Hematopoietic multipotent progenitor cell treated with erythropoietin and hydrocortisone succinate and interleukin-3 and kit ligand, for 4 days (in vitro differentiated cells): ENCODE results near the gene IZUMO4.

Experiments used
- DNase-seq: peaks from one replicate; pipeline ENCODE4 v3.0.0-alpha.2; 2015

The IZUMO4 gene

DNA sequence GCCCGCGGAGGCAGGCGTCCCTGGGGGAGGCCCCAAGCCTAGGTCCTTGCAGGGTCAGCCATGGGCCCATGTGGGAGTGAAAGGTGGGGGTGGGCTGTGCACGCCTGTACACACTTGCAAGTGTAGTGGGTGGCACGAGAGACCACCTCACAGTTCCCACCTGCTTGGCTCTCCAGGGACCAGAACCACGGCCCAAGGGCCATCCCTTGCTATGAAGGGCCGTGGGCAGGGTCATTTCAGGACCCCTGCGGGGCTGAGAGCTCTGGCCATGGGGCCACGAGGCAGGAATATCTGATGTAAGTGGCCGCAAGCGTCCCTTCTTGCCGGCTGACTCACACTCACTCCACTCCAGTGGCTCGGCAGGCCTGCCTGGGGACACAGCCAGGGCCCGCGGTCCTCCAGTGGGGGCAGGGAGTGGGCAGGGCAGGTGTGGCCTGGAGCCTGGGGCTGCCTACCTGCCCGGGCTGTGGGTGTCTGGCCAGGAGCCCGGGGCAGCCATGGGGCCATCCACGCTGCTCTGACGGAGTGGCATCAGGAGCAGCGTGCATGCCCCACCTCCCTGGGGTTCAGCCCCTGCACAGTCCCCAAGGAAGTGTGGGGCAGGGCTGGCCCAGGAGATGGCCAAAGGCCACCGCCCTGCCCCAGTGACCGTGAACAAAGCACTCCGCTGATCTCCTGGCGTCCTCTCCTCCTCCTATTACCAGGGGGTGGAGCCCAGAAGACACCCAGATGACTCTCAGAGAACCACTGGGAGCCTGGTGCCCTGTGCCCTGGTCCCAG is 37.1 kb upstream of the IZUMO4 start:
- DNase-seq, result peak; percentile 63

DNA sequence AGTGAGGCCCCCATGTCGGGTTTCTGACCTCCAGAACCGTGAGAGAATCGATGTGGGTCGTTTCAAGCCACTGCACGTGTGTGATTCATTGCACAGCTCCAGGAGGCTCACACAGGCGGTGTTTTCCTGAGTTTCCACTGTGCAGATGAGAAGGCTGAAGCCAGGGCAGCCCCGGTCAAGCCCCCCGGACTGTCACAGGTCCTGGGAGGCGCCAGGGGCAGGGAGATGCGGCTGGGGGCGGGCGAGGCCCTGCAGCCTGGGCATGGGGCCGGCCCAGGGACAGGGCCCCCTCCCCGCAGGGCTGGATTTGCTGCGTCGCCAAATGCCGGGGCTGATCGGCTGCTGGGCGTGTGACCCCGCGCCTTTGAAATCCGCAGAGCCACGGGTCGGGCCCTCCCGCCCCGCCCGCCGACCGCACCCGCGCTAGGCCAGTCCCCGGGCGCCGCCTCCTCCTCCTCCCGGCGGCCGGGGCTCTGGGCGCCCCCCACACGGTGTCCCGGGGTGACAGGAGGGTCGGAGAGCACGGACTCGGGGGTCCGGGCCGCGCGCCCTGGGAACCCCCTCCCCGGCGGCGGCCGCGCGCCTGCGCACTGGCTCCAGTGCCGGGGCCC is 35.7 kb upstream of the IZUMO4 start:
- DNase-seq, result peak; percentile 87

DNA sequence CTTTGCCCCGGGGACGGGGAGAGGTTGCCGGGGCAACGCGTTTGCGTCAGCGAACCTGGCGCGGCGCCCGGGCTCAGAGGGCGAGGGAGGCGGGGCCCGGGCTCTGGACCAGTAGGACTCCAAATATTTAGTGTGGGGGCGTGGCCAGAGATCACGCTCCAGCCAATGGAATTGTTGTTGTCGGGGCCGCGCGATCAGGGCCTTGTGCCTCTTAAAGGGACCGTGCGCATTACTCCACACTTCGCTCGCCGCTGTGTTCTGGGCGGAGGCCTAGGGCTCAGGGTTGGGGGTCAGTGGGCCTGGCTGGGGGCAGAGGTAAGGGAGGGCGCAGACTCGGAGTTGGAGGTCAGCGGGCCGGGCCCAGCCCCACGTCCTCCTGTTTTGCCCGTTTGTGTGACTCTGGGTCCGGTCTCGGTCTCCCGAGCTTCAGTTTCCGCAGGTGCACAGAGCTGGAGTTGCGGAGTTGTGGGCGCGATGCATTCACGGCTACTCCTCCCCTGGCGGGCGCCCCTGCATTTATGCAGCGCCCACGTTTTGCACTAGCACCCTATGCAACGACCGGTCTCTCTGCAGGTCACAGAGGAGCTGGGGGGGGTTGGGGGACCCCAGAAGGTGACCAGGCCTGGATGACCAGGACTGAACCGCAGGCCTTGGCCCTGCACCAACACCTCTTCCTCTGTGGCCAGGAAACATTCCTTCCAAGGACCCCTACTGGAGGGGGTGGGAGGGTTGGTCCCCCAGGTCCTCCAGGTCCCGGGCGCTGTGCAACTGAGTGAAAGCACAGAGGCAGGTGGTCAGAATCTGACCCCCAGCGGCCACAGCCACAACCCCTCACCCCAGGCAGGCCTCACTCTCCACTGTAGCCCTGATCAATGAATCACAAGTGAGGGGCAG is 35.0 kb upstream of the IZUMO4 start:
- peak; percentile 100 for DNase-seq

DNA sequence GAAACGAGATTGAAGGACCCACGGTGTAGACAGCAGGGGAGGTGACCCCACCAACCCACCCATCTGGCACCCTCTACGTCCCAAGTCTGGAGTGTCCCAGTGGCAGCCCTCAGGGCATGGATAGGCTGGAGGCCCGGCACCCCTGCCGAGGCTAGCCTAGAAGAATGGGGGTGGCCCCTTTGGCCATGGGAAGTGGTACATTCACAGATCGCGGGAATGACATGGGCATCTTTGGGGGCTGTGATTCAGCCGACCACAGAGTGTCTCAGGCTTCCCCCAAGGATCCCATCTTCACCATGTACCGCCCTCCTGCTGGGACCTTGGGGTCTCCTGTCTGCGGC is 34.4 kb upstream of the IZUMO4 start:
- no peak for DNase-seq

DNA sequence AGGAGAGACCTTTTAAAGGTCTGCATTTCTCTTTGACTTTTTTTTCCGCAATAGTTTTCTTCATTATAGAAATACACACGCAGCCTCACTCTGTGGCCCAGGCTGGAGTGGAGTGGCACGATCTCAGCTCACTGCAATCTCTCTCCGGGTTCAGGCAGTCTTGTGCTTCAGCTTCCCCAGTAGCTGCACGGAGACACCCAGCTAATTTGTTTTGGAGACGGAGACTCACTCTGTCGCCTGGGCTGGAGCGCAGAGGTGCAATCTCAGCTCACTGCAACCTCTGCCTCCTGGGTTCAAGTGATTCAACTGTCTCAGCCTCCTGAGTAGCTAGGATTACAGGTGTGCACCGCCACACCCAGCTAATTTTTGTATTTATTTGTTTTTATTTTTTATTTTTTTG is 33.9 kb upstream of the IZUMO4 start:
- DNase-seq, result no peak

DNA sequence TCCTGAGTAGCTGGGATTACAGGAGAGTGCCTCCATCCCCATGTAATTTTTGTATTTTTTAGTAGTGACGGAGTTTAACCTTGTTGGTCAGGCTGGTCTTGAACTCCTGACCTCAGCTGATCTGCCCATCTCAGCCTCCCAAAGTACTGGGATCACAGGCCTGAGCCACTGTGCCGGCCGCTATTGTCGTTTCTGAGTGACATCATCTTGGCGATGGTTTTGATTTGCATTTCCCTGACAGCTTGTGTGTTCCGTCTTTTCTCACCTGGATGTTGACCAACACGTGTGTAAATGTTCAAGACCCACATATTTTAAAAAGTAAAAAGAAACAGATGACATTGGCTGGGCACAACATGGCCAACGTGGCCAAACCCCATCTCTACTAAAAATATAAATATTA is 32.9 kb upstream of the IZUMO4 start:
- no peak for DNase-seq

DNA sequence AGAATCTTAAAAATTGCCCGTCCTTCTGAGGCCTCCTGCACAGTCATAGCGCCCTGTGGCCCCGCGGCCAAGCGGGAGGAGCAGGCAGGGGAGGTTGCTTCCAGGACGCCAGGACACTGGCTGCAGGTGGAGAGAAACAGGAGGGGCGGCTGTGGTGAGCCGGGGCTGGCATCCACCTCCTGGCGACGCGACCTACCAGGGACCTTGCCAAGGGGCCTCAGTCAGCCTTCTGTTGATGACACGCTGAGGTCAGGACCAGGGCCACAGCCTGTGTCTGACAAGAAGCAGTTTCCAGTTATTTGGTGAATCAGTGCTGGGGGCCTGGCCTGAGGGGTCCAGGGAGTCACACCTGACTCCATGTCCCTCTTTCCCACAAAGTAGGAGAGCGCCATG is 32.3 kb upstream of the IZUMO4 start:
- DNase-seq, result no peak

DNA sequence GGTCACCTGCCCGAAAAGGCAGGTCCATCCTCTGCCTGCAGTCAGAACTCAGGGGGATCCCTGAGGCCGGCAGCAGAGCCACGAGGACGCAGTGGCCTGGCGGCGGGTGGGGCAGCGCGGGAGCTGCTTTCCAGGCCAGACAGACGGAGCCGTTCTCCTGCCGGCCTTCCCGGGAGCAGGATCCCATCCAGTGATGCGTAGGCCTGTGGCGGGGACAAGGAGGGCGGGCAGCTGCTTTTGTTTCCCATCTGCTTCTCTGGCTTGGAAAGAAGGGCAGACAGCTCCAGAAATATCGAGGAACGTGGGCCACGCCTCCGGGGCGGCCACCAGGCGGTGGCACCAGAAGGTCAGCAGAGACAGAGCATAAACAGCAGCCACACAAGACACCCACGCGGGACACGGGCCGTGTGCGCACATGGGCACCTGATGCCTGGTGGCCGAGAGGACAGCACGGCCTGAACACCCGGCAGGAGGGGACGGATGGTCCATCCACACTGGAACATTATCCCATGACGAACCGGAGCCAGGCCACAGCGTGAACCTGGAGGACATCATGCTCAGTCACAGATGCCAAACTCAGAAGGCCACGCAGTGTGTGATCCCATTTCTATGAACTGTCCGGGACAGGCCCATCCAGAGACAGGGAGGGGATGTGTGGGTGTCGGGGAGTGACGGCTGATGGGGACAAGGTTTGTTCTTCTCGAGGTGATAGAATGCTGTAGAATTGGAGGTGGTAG is 31.8 kb upstream of the IZUMO4 start:
- no peak for DNase-seq

DNA sequence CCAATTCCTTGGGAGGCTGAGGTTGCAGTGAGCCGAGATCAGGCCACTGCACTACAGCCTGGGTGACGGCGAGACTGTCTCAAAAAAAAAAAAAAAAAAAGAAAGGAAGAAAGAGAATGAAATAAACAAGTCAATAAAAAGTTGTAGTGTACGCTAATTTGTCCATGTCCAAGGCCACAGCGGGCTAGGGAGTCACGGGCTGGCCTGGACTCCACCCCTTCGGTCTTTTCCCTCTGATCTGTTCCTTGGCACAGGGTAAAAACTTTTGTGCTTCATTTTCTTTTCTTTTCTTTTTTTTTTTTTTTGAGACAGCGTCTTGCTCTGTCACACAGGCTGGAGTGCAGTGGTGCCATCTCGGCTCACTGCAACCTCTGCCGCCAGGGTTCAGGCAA is 26.3 kb upstream of the IZUMO4 start:
- no peak for DNase-seq

DNA sequence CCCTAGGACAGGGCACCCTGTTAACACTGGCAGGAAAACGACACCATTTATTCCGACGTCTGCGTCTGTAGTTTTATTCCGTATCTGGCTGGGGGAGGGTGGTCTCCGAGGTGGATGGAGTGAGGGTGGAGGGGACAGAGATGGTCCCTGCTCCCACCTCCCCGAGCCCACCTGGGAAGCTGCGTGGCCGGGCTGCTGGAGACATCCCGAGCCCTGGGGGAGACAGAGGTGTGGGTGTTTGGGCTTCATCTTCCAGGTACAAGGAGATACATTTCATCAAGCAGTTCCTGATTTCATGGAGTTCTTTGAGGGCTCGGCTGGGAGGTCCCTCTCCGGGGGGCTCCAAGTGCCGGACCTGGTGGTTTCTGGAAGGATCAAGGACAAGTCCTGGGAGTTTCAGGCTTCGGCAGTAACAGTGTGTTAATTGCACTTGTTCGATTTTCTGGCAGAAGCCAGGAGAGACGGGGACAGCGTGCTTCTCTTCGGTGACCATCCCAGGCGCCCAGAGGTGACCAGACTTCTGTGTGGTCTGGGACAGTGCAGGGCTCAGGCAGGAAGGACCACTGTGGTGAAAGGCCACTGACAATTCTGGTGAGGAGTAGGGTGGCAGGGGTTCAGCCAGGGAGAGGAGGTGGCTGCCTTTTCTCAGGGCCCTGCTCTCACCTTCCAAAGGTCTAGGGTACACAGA is 25.6 kb upstream of the IZUMO4 start:
- DNase-seq, result no peak

DNA sequence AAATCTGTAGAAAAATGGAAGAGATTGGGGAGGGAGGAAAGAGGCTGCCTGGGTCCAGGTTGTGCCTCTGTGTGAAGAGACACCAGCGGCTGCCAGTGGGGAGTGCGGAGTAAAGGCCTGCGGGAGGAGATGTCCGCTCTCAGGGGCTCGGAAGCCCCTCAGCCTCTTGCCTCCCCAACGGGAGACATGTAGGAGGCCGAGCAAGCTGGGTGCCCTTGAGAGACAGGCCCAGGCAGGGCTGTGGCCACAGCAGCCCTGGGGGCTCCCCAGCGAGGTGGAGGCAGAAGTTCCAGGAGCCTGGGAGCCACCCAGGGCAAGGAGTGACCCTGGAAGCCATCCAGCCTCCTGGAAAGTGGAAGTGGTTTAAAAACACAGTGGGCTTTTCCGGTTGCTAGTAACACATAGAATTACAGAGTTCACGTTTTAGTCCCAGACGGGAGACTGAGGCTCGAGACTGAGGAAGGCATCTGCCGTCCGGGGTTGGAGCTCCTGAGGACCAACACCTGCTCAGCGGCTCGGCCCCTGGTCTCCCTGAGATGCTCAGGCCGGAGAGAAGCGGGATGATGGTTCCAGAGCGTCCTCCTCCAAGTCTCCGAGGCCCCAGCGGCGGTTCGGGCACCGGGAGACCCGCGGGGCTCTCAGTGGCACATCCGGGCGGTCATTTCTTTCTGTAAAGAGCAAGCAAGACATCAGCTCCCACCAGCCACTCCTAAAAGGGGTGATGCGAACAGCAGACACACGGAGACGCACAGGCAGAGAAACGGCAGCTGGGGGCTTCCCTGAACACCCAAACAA is 23.8 kb upstream of the IZUMO4 start:
- no peak for DNase-seq

DNA sequence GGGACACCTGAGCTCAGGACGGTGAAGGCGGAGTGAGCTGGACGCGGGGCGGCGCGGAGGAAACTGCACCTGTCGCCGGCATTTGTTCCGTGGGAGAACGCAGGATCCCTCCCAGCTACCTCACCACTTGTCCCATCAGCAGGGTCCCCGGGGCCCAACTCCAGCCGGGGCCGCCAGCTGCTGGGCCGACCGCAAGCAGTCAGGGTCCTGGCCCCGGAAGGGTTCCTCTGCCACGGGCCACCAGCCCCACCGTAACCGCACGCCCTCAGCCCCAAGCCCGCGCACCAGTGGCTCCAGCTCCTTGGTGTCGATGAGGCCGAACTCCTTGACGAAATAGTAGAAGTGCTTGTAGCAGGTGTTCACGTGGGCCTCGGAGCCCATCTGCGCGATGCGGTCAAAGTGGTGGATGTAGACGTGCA is 20.2 kb upstream of the IZUMO4 start:
- no peak for DNase-seq

DNA sequence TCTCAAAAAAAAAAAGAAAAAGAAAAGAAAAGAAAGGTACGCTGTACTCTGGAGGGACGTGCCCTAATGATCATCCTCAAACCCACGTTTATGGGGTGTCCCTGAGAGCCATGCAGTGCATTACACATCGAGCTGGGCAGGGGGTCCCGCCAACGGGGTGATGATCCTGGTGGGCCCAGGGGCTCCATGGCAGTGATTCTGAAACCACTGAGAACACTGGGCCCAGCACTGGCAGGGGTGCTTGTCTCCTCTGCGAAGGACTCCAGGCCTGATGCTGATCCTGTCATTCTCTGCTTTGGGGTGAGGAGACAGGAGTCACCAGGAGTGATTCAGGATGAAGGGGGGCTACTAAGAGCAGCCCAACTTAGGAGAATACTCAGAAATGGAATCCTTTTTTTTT is 19.3 kb upstream of the IZUMO4 start:
- DNase-seq, result no peak

DNA sequence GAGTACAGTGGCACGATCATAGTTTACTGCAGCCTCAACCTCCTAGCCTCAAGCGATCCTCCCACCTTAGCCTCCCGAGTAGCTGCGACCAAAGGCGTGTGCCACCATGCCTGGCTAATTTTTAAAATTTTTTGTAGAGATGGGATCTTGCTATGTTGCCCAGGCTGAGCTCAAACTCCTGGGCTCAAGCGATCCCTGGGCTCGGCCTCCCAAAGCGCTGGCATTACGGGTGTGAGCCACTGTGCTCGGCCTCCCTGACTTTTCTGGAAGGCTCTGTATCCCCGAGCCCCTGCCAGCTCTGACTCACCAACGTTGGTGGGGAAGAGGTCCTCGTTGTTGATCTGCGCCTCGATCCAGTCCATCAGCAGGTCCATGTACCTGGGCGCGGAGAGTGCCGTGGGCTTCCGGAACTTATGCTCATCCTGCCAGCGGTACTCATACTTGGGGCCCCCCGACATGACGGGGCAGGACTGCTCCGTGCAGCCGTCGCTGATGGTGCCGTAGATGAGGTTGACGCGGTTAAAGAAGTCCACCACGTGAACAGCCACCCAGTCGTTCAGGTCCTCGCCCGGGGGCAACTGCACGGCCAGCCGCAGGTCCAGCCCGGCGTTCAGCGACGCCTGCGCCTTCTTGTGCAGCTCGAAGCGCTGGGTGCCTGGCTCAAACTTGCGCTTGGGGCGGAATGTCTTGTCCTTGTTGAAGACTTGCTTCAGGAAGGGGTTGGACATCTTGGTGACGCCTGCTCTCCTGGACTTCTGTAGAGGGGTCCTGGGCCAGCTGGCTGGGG is 18.7 kb upstream of the IZUMO4 start:
- DNase-seq, result no peak

DNA sequence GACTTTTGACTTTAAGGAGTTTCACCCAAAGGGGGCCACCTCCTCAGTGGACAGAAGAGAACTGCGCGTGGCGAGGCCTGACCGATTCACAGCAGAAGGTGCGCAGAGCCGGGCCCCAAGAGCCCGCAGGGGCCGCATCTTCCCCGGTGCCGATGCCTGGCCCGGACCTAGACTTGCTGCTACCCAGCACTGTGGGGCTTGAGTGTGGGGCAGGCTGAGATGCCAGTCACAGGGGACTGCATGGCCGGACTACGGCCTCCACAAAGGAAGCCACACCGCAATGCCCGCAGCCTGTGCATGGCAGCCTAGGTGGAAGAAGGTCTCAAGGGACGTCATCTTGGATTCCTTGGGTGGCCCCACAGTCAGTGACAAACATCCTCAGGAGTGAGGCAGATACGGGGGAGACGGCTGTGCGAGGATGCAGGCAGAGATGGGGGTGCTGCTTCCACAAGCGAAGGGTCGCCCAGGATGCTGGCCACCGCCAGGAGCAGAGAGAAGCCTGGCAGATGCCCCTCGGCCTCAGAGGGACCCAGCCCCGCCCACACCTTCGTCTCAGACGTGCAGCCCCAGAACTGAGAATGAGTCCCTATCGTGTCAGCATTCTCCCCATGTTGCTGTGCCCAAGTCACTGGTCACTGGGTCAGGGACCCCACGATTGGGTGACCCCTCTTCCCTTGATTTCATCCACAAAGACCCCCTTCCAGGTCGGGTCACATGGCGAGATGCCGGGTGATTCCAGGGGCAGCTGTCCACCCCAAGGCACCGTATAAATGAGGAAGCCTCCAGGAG is 17.4 kb upstream of the IZUMO4 start:
- no peak for DNase-seq

DNA sequence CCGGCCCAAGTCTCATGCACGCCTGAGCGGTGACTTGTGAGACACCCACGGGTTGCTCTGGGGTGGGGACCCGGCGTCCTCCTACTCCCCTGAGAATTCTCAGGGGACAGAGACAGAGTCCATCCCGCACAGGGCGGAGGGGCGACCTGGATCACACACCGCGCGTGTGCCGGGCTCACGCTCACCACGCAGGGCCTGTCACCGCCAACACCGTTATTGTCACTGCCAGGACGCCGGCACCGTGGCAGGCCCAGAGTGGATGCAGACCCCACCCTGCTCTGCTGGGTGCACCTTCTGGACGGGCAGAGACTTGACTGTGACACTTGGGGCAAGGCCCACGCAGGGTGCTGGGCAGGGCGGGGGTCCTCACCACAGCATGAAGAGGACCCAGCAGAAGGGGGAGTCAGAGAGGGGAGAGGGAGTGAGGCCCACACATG is 16.8 kb upstream of the IZUMO4 start:
- no peak for DNase-seq

DNA sequence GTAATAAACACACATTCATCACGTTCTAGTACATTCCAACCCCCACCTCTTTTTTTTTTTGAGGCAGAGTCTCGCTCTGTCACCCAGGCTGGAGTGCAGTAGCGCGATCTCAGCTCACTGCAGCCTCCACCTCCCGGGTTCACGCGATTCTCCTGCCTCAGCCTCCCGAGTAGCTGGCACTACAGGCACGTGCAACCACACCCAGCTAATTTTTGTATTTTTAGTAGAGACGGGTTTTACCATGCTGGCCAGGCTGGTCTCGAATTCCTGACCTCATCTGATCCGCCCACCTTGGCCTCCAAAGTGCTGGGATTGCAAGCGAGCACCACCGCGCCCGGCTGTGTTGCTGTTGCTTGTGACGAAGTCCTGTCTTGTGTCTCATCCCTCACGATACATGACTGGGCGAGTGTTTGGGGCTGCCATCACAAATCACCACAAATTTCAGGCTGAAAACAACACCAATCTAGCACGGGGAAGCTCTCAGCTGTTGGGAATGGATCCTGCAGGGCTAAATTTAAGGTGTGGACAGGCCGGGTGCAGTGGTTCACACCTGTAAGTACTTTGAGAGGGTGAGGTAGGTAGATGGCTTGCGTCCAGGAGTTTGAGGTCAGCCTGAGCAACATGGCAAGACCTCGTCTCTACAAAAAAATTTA is 16.3 kb upstream of the IZUMO4 start:
- no peak for DNase-seq

DNA sequence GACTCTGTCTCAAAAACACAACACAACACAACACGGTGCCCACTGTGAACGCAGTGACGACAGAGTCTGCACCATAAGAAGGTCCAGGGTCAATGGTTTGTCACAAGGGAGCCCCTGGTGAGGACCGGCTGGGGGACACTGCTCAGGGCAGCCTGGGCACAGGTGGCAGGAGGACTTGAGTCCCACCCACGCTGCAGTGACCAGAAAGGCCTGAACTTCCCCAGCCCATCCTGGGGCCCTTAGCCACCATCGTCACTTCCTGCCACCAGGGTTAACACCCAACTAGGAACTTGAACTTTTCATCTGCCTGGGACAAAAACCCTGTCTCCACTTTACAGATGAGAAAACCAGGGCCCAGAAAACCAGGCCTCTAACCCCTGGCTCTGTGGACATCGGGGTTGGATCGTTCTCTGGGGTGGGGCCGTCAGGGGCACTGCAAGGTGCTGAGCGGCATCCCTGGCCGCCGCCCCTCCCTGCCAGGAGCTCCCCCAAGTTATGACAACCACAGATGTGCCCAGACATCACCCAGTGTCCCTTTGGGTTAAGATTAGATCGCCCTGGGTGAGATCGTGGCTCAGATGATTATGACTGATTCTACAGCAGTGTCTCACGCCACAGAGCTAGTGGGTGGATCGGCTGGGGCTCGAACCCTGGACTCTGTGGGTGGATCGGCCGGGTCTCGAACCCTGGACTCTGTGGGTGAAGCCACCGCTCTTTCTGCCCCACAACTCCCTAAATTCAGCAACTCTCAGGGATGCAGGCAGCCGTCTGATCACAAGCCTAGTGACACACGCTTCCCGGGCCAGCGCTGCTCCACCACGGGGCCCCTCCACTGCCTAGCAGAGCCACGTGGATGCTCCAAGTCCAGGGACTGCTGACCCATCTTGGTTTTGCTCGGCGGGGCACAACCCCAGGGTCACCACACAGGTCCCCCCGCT is 14.6 kb upstream of the IZUMO4 start:
- peak; percentile 78 for DNase-seq
